NT2/D1 (cell line): ENCODE results near the gene TTI1.

Source experiments
- SUZ12 ChIP-seq: IDR thresholded peaks from 2 replicates; pipeline ENCODE4 v1.6.1; 2011; ENCODE audit not compliant: insufficient read length, insufficient read depth; ENCODE audit errors: extremely low read depth
- YY1 ChIP-seq: IDR thresholded peaks from 2 replicates; pipeline ENCODE4 v1.6.1; 2011; ENCODE audit not compliant: insufficient read length, insufficient read depth
- ZNF274 ChIP-seq: IDR thresholded peaks from 2 replicates; pipeline ENCODE4 v1.6.1; 2011; ENCODE audit warnings: mild to moderate bottlenecking, low read depth, low read length

DNA sequence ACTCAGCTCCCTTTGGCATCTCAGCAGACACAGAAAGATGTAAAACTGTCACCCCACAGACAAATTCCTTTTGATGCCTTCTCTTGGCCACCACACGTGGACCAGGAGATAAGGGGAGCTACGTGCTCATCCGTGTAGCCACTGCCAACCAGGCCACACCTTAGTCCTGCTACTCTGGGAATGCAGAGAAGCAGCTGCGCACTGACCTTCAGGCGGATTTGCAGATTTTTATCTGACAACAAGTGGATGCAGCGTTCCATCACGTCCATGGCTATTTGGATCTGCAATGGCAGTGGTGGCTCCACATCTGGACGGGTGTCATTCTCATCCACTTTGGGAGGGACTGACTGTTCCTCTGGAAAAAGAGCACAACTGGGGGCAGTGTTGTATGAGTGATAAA, 30.8 kb downstream of the TTI1 start:
- TF ChIP-seq SUZ12 (no peak), YY1 (no peak), ZNF274 (no peak)
